ENCODE results near the gene RAD23B.

GRCh38 chr9:107270580-107270979, 12.5 kb upstream of the RAD23B start:
- TF ChIP-seq CTCF (IDR thresholded peaks at IDR 0.05) (no peak), POLR2A (IDR thresholded peaks at IDR 0.05) (no peak)

Data from Peyer's patch (tissue), 4 donors.